Measurements from ENCODE around the gene NFIA. TPM values are rescaled to one million over a fixed set of nuclear protein-coding genes. Genes with fewer than 3 reads are reported as not detected.

Gene NFIA
- total and polyA plus RNA-seq, 2 donors (not counting 1 experiment from before 2014, with no cell fraction given): 0.28 to 0.54 TPM

DNA sequence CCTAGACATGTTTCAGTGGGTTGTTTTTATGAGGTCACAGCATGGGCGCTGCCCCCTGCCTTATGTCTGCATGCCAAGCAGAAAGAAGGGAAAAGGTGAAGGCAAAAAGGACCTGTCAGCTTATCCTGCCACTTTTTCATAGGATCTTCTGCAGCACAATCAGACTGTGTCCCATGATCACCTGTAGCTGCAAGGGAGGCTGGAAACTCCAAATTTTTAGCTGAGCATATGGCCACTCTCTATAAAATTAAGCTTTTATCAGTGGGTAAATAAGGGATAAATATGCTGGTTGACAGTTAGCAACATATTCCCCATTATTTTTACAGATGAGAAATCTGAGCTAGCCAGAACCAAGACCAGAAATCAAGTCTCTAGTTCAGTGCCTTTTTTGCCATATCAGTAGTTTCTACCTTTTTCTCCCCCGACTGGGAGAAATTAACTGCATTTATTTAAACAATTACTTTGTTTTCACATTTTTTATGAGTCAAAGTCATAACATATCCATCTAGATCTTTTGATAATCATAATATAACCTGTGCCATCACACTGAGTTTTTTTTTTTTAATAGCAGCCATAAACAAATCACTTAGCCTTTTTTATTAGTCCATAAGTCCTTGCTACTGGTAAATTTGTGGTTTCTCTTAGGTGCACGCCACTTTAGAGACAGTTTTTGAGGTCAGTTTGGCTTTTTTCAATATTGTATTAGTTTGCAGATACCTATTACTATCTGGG is 307.0 kb downstream of the NFIA start:
- no peak overlapping the region for H3K27ac Mint-ChIP-seq
- H3K4me2 ChIP-seq (replicated peaks; ENCODE audit: low read depth, low read length, poor library complexity, severe bottlenecking): no peak overlapping the region
- no peak overlapping the region for H3K27ac ChIP-seq (ENCODE audit: low read length in 2 of 2)
- POLR2A ChIA-PET: no interaction called here
- no peaks in the 10 kb centered on the region for H4K20me1 ChIP-seq (ENCODE audit: control insufficient read depth, insufficient read depth, low read length, poor library complexity, severe bottlenecking)
- H3K9me3 ChIP-seq (ENCODE audit: control extremely low read depth in 1 of 3, control insufficient read depth in 2 of 3, insufficient read depth in 1 of 3, low read length in 2 of 3): peaks cover 0 to 6% (median 0%) of the 10 kb centered on the region in 3 donors
- H3K4me3 Mint-ChIP-seq: no peak overlapping the region
- CTCF ChIA-PET: no interaction called here
- no peaks in the 10 kb centered on the region for H3K27me3 ChIP-seq (replicated peaks in 1 of 4; ENCODE audit: control extremely low read depth in 1 of 4, control insufficient read depth in 3 of 4, insufficient read depth in 4 of 4, low read length in 3 of 4)
- H3K27me3 Mint-ChIP-seq: no peaks in the 10 kb centered on the region
- intact Hi-C loops (cut with micrococcal nuclease): no loop called here
- no peak overlapping the region for H3K9ac ChIP-seq (ENCODE audit: low read length)
- H2AFZ ChIP-seq (ENCODE audit: insufficient read depth, low read depth, low read length, poor library complexity, severe bottlenecking): no peak overlapping the region
- WGBS (ENCODE audit: insufficient coverage): 100% methylated on average over 1 of the region's 3 CpGs
- no peak overlapping the region for H3K4me3 ChIP-seq (ENCODE audit: control extremely low read depth in 1 of 5, extremely low read depth in 1 of 5, insufficient read depth in 1 of 5, low read depth in 2 of 5, low read length in 4 of 5)
- peaks cover 4% of the 10 kb centered on the region for H3K4me1 Mint-ChIP-seq
- no peaks in the 10 kb centered on the region for H3K9me3 Mint-ChIP-seq (ENCODE audit: insufficient read depth)
- TF ChIP-seq EZH2 (IDR thresholded peaks at IDR 0.05; ENCODE audit: borderline replicate concordance, insufficient read depth, low read depth, low read length, poor library complexity, severe bottlenecking): no peak
- TF ChIP-seq, protein P1, sequence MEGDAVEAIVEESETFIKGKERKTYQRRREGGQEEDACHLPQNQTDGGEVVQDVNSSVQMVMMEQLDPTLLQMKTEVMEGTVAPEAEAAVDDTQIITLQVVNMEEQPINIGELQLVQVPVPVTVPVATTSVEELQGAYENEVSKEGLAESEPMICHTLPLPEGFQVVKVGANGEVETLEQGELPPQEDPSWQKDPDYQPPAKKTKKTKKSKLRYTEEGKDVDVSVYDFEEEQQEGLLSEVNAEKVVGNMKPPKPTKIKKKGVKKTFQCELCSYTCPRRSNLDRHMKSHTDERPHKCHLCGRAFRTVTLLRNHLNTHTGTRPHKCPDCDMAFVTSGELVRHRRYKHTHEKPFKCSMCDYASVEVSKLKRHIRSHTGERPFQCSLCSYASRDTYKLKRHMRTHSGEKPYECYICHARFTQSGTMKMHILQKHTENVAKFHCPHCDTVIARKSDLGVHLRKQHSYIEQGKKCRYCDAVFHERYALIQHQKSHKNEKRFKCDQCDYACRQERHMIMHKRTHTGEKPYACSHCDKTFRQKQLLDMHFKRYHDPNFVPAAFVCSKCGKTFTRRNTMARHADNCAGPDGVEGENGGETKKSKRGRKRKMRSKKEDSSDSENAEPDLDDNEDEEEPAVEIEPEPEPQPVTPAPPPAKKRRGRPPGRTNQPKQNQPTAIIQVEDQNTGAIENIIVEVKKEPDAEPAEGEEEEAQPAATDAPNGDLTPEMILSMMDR (IDR thresholded peaks at IDR 0.05): no peak
- no peaks in the 10 kb centered on the region for H3K79me2 ChIP-seq (ENCODE audit: control insufficient read depth, insufficient read depth, low read length)
- no peaks in the 10 kb centered on the region for H3K36me3 ChIP-seq (replicated peaks in 1 of 2; ENCODE audit: control extremely low read depth in 1 of 2, control insufficient read depth in 1 of 2, extremely low read depth in 1 of 2, insufficient read depth in 2 of 2, low read length in 1 of 2)
- ATAC-seq (ENCODE audit: low read depth) (no peak), DNase-seq (no peak)
- H3K4me1 ChIP-seq (ENCODE audit: control insufficient read depth in 2 of 2, insufficient read depth in 2 of 2, low read length in 2 of 2): no peaks in the 10 kb centered on the region

All from B cell (primary cell).